Endothelial cell of umbilical vein (primary cell): ENCODE measurements around the gene ZNF783. TPM values are rescaled to one million over a fixed set of nuclear protein-coding genes. Genes with fewer than 3 reads are reported as not detected.

Experiments used
- BruUV-seq: library from RNA; stranded (reverse); fragments of 400-500 nt; replicated peaks from 2 replicates; lab custom pipeline; 2021; lab: Mats Ljungman, UMichigan
- CTCF ChIA-PET: fragments of 300-600, 350-600 bp; sonication (Branson Sonifier 250); formaldehyde crosslinking; loops from one replicate; lab custom pipeline; 2021; ENCODE audit warnings: antibody characterized with exemption, inconsistent platforms; lab: Charles Lee
- POLR2A ChIA-PET: fragments of 300-600, 350-600 bp; sonication (Branson Sonifier 250); formaldehyde crosslinking; loops from one replicate; lab custom pipeline; 2021; ENCODE audit warnings: antibody characterized with exemption, inconsistent platforms; lab: Charles Lee
- DNase-seq: peaks from one replicate; pipeline ENCODE4 v3.0.0-alpha.2; 2011; ENCODE audit warnings: low read depth, low spot score
- FAIRE-seq: peaks from 2 replicates; lab custom pipeline; 2011; peaks lifted over from hg19 to GRCh38; lab: Jason Lieb, UNC
- H2AFZ ChIP-seq: 2 replicates; pipeline ENCODE4 v1.6.0; 2012; ENCODE audit warnings: low read depth, low read length, control low read depth, inconsistent platforms
- H3K27ac ChIP-seq: 2 replicates; pipeline ENCODE4 v1.5.1; 2011; ENCODE audit warnings: low read depth, mild to moderate bottlenecking, control low read depth, low read length, moderate library complexity; ENCODE audit not compliant: insufficient read depth
- H3K27me3 ChIP-seq, 2 experiments: 2 replicates each; pipeline versions ENCODE4 v1.6.0 to v1.6.1; 2011; ENCODE audit warnings: low read length in 2 of 2, mixed read lengths in 1 of 2; ENCODE audit not compliant: control insufficient read depth in 2 of 2, insufficient read depth in 2 of 2
- H3K36me3 ChIP-seq, 2 experiments: 2 replicates in 1 of 2; 3 replicates in 1 of 2; pipeline ENCODE4 v1.5.1; 2011; ENCODE audit warnings: low read length in 2 of 2, mild to moderate bottlenecking in 1 of 2, moderate library complexity in 1 of 2; ENCODE audit not compliant: control insufficient read depth in 2 of 2, insufficient read depth in 2 of 2; ENCODE audit errors: extremely low read depth in 1 of 2
- H3K4me1 ChIP-seq: 3 replicates; pipeline ENCODE4 v1.5.1; 2011; ENCODE audit warnings: mild to moderate bottlenecking, low read length; ENCODE audit not compliant: control insufficient read depth, insufficient read depth; ENCODE audit errors: extremely low read depth
- H3K4me2 ChIP-seq: 2 replicates; pipeline ENCODE4 v1.6.1; 2011; ENCODE audit warnings: low read length, control low read depth, mixed read lengths; ENCODE audit not compliant: insufficient read depth
- H3K4me3 ChIP-seq, 3 experiments: fragments of 200-600 bp in 1 of 3; sonication (generic), shearing (Covaris generic) in 1 of 3; replicated peaks in 1 of 3; 2 replicates each; pipeline ENCODE4 v1.5.1; 2011 to 2016; ENCODE audit warnings: control low read depth in 3 of 3, low read length in 3 of 3, mild to moderate bottlenecking in 2 of 3, inconsistent platforms in 1 of 3, low read depth in 1 of 3, moderate library complexity in 1 of 3; ENCODE audit not compliant: insufficient read depth in 1 of 3
- H3K79me2 ChIP-seq: 2 replicates; pipeline ENCODE4 v1.6.0; 2012; ENCODE audit warnings: low read length, inconsistent platforms; ENCODE audit not compliant: control insufficient read depth, insufficient read depth
- H3K9ac ChIP-seq: replicated peaks from 2 replicates; pipeline ENCODE3; 2011; ENCODE audit warnings: low read length, control low read depth; ENCODE audit not compliant: insufficient read depth; ENCODE audit errors: extremely low read depth
- H3K9me1 ChIP-seq: replicated peaks from 3 replicates; pipeline ENCODE4 v1.6.0; 2011; ENCODE audit warnings: mild to moderate bottlenecking, low read length; ENCODE audit not compliant: control insufficient read depth, insufficient read depth; ENCODE audit errors: extremely low read depth
- H3K9me3 ChIP-seq: replicated peaks from 2 replicates; pipeline ENCODE4 v1.5.1; 2012; ENCODE audit warnings: low read length, inconsistent platforms; ENCODE audit not compliant: control insufficient read depth, insufficient read depth
- H4K20me1 ChIP-seq: replicated peaks from 2 replicates; pipeline ENCODE3; 2011; ENCODE audit warnings: mild to moderate bottlenecking, low read length; ENCODE audit not compliant: control insufficient read depth, insufficient read depth; ENCODE audit errors: extremely low read depth
- CTCF ChIP-seq, 2 donors: IDR thresholded peaks; 1 replicate in 1 of 2; 2 replicates in 1 of 2; pipeline ENCODE4 v1.5.1; 2011; ENCODE audit warnings: low read length in 2 of 2, mild to moderate bottlenecking in 2 of 2, moderate library complexity in 2 of 2, control low read depth in 1 of 2, inconsistent platforms in 1 of 2, low read depth in 1 of 2; ENCODE audit not compliant: insufficient read depth in 1 of 2; ENCODE audit errors: extremely low read depth in 1 of 2
- EZH2 ChIP-seq: IDR thresholded peaks from 2 replicates; pipeline ENCODE4 v1.6.1; 2012; ENCODE audit warnings: borderline replicate concordance, low read depth, mild to moderate bottlenecking, moderate library complexity, low read length, inconsistent platforms; ENCODE audit not compliant: severe bottlenecking
- FOS ChIP-seq: IDR thresholded peaks from 2 replicates; pipeline ENCODE4 v1.6.1; 2011; ENCODE audit warnings: mild to moderate bottlenecking, low read length, moderate library complexity, borderline replicate concordance; ENCODE audit not compliant: insufficient read depth
- GATA2 ChIP-seq: IDR thresholded peaks from 2 replicates; pipeline ENCODE4 v1.7.0; 2011; ENCODE audit warnings: low read depth, mild to moderate bottlenecking, moderate library complexity, mixed read lengths, low read length; ENCODE audit not compliant: insufficient read length, insufficient read depth
- JUN ChIP-seq: IDR thresholded peaks from 2 replicates; pipeline ENCODE4 v1.6.1; 2011; ENCODE audit warnings: borderline replicate concordance, low read depth; ENCODE audit not compliant: insufficient read length, insufficient read depth
- MAX ChIP-seq: IDR thresholded peaks from 2 replicates; pipeline ENCODE4 v1.6.1; 2011; ENCODE audit not compliant: insufficient read depth, insufficient read length
- MYC ChIP-seq: IDR thresholded peaks from one replicate; pipeline ENCODE4 v1.6.1; 2011; ENCODE audit warnings: mild to moderate bottlenecking, low read depth, low read length
- POLR2A ChIP-seq: IDR thresholded peaks from 2 replicates; pipeline ENCODE4 v1.6.1; 2012; ENCODE audit warnings: low read depth, mild to moderate bottlenecking, control low read depth, low read length
- POLR2AphosphoS5 ChIP-seq: IDR thresholded peaks from 2 replicates; pipeline ENCODE4 v1.6.1; 2012; ENCODE audit warnings: low read depth, mild to moderate bottlenecking, control low read depth, low read length, moderate library complexity; ENCODE audit not compliant: insufficient read depth
- dilution Hi-C: fragments of 300-500 bp; cut with MboI; formaldehyde crosslinking; loops from one replicate; pipeline ENCODE4 v1.15.0; 2019; ENCODE audit warnings: low sequenced_read_pairs; ENCODE audit not compliant: extremely low pct_ligation_motif_present
- intact Hi-C: fragments of 100-400 bp; cut with micrococcal nuclease; formaldehyde crosslinking; loops from one replicate; pipeline ENCODE4 v1.10.0; 2022
- polyA plus RNA-seq, 4 experiments: library from polyadenylated mRNA; depleted of rRNA in 3 of 4; stranded (reverse) in 3 of 4; unstranded in 1 of 4; fragments of >200 nt; gene quantifications; 2 replicates each; pipeline versions ENCODE4 v1.2.1 to v1.2.3, GENCODE V29; 2011 to 2012; ENCODE audit warnings: missing spikeins in 1 of 4
- small RNA-seq: library from RNA; depleted of rRNA; stranded (forward); fragments of <200 nt; gene quantifications from one replicate; pipeline ENCODE3, GENCODE V24; 2012; ENCODE audit warnings: low replicate concordance, low read depth; ENCODE audit not compliant: insufficient read depth, insufficient read length
- total RNA-seq: library from RNA; stranded (reverse); gene quantifications from 2 replicates; pipeline ENCODE4 v1.2.3, GENCODE V29; 2021

Gene ZNF783
- total and polyA plus RNA-seq, 2 donors (not counting 3 experiments of a cell fraction or from before 2014, with no cell fraction given) = 7.3 to 9.8 TPM

- Histone ChIP-seq H3K79me2 (no peaks in the 10 kb centered on the region), H3K4me3 (no peak overlapping the region), H3K27me3 (peaks cover 0 to 2% of the 10 kb centered on the region in 2 experiments), H4K20me1 (no peaks in the 10 kb centered on the region), H3K36me3 (no peaks in the 10 kb centered on the region), H3K9ac (no peak overlapping the region), H3K4me2 (no peak overlapping the region), H3K27ac (no peak overlapping the region), H2AFZ (no peak overlapping the region), H3K9me3 (no peaks in the 10 kb centered on the region), H3K4me1 (no peaks in the 10 kb centered on the region), H3K9me1 (no peaks in the 10 kb centered on the region)
- dilution Hi-C loops (no loop called here), intact Hi-C loops (no loop called here)
- FAIRE-seq = no peak
- no peak for DNase-seq
- CTCF ChIA-PET = no interaction called here
- TF ChIP-seq POLR2AphosphoS5 (no peak), CTCF (IDR thresholded peaks at IDR 0.05; ENCODE audit: extremely low read depth in 1 of 2, insufficient read depth in 1 of 2, low read depth in 1 of 2, low read length in 2 of 2) (no peak), MYC (no peak), POLR2A (no peak), JUN (no peak), GATA2 (no peak), MAX (no peak), EZH2 (no peak), FOS (no peak)
- no TSS peak for BruUV-seq
- POLR2A ChIA-PET = no interaction called here
Observed at GRCh38 chr7:149334219-149334618, 72.2 kb downstream of the ZNF783 start.

Small RNAs within 50 kb of the gene (small RNA-seq; reads per million reads assigned to genes)
- not detected for gene AC004941.2

Other genes starting within 250 kb of the ZNF783 start
- 306 and 308 TPM in 2 replicates for gene PDIA4, start 233.7 kb upstream of the ZNF783 start, total RNA-seq
- gene PDIA4, start 233.7 kb upstream of the ZNF783 start, polyA plus RNA-seq = 179 and 217 TPM in 2 replicates
- 5.4 and 5.9 TPM in 2 replicates for gene ZNF786, start 171.5 kb upstream of the ZNF783 start, total RNA-seq
- 2.8 and 3.3 TPM in 2 replicates for gene ZNF786, start 171.5 kb upstream of the ZNF783 start, polyA plus RNA-seq
- 0.93 and 2.0 TPM in 2 replicates for gene ZNF425, start 135.9 kb upstream of the ZNF783 start, total RNA-seq
- 0.45 and 0.68 TPM in 2 replicates for gene ZNF425, start 135.9 kb upstream of the ZNF783 start, polyA plus RNA-seq
- 8.6 and 10.6 TPM in 2 replicates for gene ZNF398, start 114.7 kb upstream of the ZNF783 start, total RNA-seq
- 7.5 and 11.1 TPM in 2 replicates for gene ZNF398, start 114.7 kb upstream of the ZNF783 start, polyA plus RNA-seq
- 34.4 and 36.0 TPM in 2 replicates for gene ZNF282, start 66.7 kb upstream of the ZNF783 start, total RNA-seq
- gene ZNF282, start 66.7 kb upstream of the ZNF783 start, polyA plus RNA-seq = 20.0 and 33.2 TPM in 2 replicates
- 9.0 and 9.2 TPM in 2 replicates for gene ZNF212, start 22.5 kb upstream of the ZNF783 start, total RNA-seq
- 3.3 and 3.6 TPM in 2 replicates for gene ZNF212, start 22.5 kb upstream of the ZNF783 start, polyA plus RNA-seq
- gene ZNF777, start 198.9 kb downstream of the ZNF783 start, total RNA-seq = 11.1 and 12.2 TPM in 2 replicates
- gene ZNF777, start 198.9 kb downstream of the ZNF783 start, polyA plus RNA-seq = 7.4 and 8.4 TPM in 2 replicates
- gene ZNF746, start 235.6 kb downstream of the ZNF783 start, total RNA-seq = 20.8 and 22.3 TPM in 2 replicates
- gene ZNF746, start 235.6 kb downstream of the ZNF783 start, polyA plus RNA-seq = 10.5 and 14.4 TPM in 2 replicates